Colon (tissue), 2 donors: Measurements from ENCODE around the gene RGS7.
"Not testable (repeated sequence)": the region's sequence is repeated elsewhere in the genome, so short reads cannot be mapped to it uniquely, and the experiment has no call there.

Experiments
- FAIRE-seq: peaks from 2 replicates; lab custom pipeline; 2012; peaks lifted over from hg19 to GRCh38; lab: Jason Lieb, UNC
- donor health status: control.
- donor health status: control.

The RGS7 gene

DNA sequence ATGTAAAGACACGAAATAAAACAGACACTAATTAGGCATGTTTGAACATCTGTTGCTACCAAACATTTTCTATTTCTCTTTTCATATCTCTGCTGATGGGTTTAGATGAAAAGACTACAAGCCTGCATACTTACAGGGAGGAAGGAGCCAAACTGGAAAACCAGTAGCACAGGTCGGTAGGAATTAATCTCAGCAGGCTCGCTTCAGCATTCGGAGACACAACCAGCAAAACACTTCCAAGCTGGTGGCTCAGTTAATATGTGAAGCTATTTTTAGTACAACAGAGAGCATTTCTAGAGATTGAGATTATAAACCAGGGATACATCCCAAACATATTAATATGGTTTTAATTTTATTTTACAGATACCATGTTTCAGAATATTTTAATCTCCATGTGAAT lies 444.2 kb downstream of the RGS7 start:
- FAIRE-seq, result no peak

DNA sequence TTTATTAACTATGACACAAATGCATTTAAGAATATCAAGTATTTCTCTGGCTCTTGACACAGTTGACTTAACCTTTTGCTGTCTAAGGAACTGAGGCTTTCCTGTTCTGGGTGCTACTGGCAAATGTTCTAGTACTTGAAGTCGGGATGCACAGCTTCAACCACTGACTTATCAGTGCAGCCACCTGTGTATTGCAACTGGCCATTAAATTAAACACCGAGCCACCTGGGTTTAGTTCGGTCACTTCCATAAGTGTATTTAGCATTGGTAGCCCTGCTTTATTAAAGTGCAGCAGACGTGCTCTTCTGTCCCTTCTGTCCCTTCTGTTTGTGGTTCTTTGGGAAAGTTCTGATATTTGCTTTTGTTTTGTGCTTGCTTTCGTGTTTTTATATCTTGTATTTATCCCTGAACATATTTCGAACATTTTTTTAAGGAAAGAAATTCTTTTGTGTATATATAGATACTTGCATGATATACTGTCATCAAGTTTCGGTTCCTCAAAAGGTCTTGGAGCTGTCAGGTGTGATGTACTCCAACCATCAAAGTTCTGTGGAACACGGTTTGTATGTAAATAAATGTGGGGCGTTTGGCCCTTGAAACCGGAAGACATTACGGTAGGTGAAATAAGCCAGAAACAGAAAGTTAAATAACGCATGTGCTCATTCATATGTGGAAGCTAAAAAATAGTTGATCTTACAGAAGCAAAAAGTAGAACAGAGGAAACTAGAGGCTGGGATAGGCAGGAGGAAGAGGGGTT lies 447.1 kb downstream of the RGS7 start:
- no peak for FAIRE-seq

DNA sequence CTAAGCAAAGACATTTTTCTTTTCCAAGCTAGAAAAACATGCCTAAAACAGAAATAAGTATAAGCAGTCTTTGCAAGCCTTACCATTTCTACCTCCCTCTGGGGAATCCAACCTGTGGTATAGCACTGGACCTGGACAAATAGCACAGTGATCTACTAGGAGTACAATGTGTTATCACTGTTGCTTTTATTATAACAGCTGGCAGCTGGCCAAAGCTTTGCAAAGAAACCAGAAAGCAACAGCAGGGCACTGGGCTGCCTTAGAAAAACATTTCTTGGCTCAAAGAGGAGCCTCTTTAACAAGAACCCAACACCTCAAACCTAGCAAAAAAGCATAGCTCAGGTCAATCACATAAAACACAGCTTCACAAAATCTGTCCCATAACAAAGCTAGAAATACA lies 450.5 kb downstream of the RGS7 start:
- FAIRE-seq, result no peak

DNA sequence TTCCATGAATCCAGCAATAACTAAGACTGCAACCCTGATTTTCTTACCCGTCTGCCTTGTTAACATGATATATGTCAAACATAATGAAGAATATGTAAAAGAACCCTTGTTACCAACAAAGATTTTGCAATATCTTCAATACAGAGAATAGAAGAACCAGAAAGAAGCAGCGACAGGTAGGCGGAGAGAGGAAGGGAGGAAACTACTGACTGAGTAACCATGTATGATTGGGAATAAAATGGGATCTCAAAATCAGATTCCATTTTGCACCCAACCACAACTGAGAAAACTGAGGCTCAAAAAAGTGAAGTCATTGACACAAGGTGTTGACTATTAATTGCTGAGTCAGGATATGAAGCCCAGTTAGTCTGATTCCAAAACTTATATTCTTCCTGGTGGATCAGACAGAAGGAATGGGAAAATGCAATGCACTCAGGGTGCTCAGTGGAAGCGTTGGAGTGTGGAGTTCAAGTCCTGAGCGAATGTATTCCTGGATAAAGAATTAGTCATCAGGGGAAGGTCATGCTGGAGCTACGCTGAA lies 451.7 kb downstream of the RGS7 start:
- no peak for FAIRE-seq

DNA sequence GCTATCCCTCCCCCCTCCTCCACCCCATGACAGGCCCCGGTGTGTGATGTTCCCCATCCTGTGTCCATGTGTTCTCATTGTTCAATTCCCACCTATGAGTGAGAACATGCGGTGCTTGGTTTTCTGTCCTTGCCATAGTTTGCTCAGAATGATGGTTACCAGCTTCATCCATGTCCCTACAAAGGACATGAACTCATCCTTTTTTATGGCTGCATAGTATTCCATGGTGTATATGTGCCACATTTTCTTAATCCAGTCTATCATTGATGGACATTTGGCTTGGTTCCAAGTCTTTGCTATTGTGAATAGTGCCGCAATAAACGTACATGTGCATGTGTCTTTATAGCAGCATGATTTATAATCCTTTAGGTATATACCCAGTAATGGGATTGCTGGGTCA lies 461.6 kb downstream of the RGS7 start:
- FAIRE-seq, result not testable (repeated sequence)

DNA sequence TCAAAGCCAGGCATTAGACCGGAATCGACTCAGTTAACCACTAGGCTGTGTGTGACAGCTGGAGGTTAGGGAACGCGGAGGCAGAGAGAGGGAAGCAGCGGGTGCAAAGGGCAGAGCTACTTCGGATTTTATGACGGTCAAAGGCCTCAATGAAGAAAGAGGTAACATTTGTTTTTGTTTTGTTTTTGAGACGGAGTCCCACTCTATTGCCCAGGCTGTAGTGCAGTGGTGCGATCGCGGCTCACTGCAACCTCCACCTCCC lies 468.3 kb downstream of the RGS7 start:
- no peak for FAIRE-seq

DNA sequence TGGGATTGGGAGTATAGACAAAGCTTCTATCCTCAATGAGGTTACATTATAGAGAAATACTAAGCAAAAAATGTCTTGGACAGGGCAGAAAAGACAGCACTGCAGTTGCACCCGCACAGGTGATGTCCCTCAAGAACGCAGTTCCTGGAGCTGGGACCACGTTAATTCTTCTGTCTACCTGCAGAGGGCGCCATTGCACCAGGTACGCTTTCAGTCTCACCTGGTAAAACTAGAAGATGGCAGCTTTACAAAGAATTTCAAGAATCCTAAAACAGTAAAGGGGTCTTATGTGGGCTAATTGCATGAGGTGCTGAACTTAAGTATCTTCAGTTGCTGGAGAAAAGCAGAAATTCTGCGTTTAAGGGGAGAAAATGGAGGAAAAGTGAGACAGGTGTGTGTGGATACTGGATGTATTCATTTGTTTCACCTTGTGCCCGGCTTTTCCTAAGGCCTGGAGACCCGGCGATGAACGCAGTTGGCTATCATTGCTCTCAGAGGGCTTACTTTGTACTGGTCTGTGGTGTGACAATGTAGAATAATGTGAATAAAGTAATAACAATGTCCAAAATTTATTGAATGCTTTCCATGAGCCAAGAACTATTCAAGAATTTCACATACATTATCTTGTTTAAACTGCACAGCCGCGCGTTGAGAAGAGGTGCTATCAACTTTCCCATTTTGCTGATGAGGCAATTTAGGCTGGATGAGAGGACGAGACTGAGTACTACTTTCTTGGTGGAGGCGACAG lies 468.8 kb downstream of the RGS7 start:
- FAIRE-seq, result no peak

DNA sequence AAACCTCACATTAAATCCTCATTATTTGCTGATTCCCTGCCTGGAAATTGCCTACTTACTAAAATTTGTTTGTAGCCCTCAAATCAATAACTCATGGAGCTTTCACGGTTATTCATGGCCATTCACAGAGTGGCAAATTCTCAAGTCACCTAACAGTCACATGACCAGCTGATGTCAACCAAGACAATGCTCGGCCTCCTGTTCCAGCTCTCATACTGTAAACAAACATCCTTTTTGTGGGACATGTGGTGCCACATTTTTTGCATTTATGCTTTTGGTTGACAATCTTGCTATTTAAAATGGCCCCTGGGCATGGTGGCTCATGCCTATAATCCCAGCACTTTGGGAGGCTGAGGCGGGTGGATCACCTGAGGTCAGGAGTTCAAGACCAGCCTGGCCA lies 473.5 kb downstream of the RGS7 start:
- FAIRE-seq, result no peak

DNA sequence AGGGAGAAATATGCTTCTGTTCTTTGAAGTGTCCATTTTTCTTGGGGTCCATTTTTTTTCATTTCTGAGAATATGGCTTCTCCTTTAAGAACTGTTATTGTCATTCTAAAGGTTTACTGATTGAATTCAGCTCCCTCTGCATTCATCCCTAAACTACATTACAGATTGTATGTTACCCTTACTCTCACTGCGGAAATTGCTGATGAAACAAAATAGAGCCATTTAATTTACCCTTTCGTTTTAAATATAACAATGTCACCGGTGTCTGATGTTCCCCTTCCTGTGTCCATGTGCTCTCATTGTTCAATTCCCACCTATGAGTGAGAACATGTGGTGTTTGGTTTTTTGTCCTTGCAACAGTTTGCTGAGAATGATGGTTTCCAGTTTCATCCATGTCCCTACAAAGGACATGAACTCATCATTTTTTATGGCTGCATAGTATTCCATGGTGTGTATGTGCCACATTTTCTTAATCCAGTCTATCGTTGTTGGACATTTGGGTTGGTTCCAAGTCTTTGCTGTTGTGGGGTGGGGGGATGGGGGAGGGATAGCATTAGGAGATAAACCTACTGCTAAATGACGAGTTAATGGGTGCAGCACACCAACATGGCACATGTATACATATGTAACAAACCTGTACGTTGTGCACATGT lies 474.2 kb downstream of the RGS7 start:
- FAIRE-seq, result not testable (repeated sequence)

DNA sequence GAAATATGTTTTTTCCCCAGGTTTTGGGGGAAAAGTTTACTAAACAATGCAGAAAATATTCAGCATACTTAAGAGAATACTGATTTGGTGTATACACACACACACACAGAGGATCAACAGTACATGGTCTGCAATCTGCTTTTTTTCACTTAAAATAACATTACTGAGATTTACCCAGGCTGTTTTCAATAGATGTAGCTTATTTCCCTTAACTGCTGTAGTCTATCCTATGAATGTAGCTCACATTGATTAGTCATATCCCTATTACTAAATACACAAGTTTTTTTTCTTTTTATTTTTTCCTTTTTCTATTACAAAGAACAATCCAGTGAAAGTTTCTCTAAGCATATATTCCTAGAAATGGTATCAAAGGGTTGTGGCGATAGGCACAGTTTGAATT lies 478.4 kb downstream of the RGS7 start:
- no peak for FAIRE-seq

DNA sequence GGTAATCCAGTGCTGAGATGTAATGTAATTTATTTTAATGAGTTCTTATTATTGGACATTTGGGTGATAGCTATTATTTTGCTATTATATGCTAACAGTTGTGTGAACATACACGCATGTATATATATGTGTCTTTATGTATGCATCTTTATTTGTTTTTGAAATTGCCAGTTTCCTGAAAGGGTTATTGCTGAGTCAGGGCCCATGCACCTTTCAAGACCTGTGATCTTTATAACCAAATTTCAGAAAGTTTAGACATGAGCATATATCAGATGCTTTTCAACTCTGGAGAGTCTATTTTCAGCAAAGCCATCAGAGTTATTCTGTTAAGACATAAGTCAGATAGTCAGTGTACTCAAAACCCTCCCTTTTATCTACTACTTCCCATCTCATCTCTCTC lies 479.4 kb downstream of the RGS7 start:
- no peak for FAIRE-seq

DNA sequence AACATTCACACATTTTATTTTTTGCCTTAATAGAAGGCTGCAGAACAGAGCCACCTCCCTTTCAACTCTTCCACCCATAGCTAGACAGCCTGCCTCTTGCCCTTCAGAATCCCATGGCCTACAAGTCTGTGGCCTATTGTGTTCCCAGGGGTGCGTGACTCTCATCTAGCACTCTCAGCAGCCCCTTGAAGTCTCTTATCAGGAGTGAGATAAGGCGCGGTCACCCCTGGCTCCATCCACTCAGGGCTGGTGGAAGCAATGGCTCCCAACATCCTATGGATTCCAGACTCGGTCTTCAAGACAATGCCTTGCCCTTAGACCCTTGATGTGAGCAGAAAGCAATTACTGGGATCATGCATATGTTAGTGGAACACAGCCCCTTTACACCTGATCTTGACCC lies 480.9 kb downstream of the RGS7 start:
- no peak for FAIRE-seq

DNA sequence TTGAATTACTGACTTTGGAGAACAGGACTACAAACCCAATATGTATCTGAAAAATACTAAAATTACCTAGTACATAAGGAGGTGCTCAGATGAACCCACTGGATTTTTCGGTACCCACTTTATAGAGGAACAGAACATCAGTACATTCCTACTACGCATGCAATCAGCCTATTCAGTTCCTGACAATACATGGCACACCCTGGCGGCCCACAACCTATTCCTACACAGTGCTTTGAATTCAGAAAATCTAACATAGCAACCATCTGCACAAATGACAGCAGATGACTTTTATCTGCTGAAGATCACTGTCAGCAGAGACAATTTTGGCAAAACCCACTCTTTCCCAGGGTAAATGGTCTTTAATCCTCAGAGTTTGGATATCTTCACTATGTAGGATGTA lies 487.9 kb downstream of the RGS7 start:
- no peak for FAIRE-seq

DNA sequence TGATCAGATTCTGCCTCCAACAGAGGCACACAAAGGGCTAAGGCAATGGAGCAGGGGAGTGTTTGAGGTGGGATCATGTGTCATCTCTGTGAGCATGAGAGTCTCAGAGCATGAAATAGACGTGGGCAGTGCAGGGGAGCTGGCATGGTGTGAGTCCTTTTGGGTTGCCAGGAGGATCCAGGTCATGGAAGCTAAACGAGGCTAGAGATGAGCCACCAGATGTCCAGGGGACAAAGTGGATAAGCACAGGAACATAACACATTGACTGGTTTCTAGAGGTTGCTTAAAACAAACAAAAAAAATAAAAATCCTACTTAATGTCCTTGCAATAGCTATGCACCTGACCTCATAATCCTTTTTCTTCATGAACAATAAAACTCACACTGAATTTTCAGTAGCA lies 490.3 kb downstream of the RGS7 start:
- FAIRE-seq, result no peak

DNA sequence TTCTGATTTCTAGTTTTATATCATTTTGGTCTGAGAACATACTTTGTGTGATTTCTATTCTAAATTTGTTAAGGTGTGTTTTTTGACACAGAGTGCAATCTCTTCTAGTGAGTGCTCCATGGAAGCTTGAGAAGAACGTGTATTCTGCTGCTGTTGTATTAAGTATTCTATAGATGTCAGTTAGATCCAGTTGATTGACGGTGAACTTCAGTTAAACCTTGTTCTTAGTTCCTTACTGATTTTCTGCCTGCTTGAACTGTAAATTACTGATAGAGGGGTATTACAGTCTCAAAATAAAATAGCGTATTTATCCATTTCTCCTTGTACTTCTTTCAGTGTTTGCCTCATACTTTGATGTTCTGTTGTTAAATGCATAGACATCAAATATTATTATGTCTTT lies 497.0 kb downstream of the RGS7 start:
- no peak for FAIRE-seq

DNA sequence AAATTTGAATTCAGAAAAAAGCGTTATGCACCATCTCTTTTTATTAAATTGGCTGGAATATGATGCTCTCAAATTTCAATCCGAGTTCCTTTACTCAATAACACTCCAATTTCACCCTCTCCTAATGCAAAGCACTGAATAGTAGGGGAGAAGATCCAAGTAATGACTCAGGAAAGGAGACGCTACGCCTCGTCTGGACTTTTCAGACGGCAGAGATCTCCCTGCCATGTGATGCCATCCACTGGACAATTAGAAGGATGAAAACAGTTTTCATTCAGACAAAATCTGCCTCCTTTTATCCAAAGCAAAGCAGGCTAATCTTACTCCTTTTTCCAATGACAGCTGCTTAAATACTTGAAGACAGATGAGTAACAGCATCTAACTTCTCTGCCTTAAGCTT lies 502.6 kb downstream of the RGS7 start:
- no peak for FAIRE-seq

DNA sequence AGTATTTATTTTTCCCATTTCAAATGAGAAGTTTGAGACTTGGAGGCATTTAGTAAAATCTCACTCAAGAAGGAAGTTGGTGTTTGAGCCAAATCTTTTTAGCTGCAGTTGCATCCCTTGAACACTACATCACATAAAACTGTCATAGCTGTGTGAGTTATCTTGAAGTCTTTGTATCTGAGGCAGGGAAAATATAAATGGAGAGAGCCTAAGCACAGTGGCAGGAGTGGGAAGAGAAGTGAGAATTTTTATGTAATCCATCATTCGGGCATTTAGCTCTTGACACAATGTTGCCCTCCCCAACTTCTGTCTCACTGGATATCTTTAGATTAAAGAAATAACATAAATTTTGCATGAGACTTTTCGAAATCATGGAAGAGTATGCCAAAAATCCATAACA lies 509.7 kb downstream of the RGS7 start:
- no peak for FAIRE-seq

DNA sequence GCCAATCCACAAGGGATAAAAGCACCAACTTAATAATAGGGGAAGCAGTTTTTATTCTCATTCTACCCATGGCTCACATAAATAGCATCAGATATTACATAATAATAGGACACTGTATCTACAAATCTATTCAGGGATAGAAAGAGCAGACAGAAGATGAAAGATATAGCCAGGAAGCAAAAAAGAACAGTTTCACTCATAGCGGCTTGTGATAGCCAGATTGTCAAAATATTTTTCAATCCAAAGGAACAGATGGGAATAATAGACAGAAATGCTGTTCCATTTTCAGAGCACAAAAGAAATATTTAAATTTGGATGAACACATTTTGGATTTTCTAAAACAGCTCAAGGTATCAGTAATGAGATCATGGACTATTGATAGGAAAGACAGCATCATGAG lies 512.5 kb downstream of the RGS7 start:
- FAIRE-seq, result no peak

DNA sequence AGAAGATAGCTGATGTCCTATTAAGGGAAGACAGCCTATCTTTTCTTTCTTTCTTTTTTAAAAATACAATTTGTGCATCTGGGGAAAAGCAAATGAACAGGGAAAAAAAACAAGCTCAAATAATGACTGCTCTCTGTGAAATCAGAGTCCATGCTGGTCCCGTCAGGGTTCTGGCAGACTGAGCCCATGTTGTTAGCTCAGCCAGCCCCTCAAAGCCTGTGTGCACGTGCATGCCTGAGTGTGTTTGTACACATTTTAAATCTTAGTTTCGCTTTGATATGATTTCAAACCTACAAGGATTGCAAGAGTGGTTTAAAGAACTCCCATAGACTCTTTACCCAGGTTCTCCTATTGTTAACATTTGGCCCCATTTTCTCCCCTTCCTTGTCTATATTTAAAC lies 513.2 kb downstream of the RGS7 start:
- FAIRE-seq, result no peak

DNA sequence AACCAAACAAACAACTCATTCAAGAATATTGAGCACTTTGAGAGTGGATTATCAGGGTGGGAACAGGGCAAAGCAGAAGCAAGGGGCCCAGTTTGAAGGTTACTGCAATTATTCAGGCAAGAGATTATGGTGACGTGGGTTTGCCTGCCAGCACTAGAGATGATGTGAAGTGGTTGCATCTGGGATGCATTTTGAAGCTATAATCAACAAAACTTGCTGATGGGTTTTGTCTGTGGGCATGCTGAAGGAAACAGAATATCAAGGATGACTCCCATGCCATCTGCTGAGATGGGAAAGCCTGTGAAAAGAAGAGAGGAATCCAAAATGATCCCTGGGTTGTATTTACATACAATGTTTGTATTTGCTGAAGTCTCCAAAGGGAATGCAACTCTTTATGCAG lies 520.7 kb downstream of the RGS7 start:
- FAIRE-seq, result no peak

DNA sequence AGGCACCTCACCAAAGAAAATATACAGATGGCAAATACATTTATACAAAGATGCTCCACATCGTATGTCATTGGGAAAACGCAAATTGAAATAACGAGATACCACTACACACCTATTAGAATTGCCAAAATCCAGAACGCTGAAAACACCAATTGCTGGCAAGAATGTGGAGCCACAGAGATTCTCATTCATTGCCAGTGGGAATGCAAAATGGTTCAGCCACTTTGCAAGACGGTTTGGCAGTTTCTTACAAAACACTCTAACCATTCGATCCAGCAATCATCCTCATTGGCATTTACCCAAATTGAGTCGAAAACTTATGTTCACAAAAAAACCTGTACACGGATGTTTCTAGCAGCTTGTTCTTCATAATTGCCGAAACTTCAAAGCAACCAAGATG lies 521.7 kb downstream of the RGS7 start:
- FAIRE-seq, result no peak

DNA sequence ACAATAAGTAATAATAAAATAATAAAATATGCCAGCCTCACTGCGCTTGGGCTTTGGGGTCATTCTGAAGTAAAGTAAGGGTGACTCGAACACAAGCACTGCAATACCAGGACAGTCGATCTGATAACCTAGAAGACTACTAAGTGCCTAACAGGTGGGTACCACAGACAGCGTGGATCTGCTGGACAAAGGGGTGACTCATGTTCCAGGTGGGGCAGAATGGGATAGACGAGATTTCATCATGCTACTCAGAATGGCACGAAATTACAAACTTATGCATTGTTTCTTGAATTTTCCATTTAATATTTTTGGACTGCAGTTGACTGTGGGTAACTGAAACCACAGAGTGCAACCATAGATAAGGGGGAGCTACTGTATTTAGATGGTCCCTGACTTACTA lies 523.9 kb downstream of the RGS7 start:
- no peak for FAIRE-seq

DNA sequence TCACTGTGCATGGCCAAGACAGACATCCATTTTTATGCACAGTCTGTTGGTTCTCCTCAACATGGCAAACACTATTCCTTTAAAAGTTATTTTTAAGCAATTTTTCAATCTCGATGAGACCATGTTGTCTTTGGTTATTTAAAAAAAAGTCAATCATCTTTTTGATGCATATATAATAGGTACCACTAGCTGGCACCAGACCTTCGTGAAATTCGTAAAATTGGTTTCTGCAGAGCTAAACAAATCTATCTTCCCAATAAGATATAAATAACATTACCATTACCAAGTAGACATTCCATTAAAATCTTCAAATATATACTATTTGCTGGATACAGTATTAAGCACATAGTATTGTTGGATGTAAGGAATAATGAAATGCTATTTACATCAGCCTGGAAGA lies 525.1 kb downstream of the RGS7 start:
- no peak for FAIRE-seq
